BE2C (cell line): ENCODE results near the gene WDR64.

Source experiments
- DNase-seq: peaks from one replicate; pipeline ENCODE4 v3.0.0-alpha.2; 2020
- H3K27me3 ChIP-seq: fragments of 250-450 bp; sonication (Bioruptor Pico); 2 replicates; pipeline ENCODE4 v1.5.1; 2020; ENCODE audit warnings: mild to moderate bottlenecking
- H3K36me3 ChIP-seq: fragments of 250-450 bp; sonication (Bioruptor Pico); 2 replicates; pipeline ENCODE4 v1.5.1; 2020; ENCODE audit warnings: mild to moderate bottlenecking
- H3K4me1 ChIP-seq: fragments of 250-450 bp; sonication (Bioruptor Pico); 2 replicates; pipeline ENCODE4 v1.5.1; 2020
- H3K4me3 ChIP-seq: 2 replicates; pipeline ENCODE4 v1.5.1; 2011; ENCODE audit warnings: low read depth, low read length
- H3K9me3 ChIP-seq: fragments of 250-450 bp; sonication (Bioruptor Pico); 2 replicates; pipeline ENCODE4 v1.5.1; 2020
- CTCF ChIP-seq: IDR thresholded peaks from 2 replicates; pipeline ENCODE4 v1.5.1; 2012; ENCODE audit warnings: mild to moderate bottlenecking, low read depth, low read length

The WDR64 gene

GRCh38 chr1:241682921-241683320, 30.8 kb downstream of the WDR64 start:
- no peak for TF ChIP-seq CTCF
- H3K36me3 ChIP-seq, result no peaks in the 10 kb centered on the region
- H3K9me3 ChIP-seq, result no peaks in the 10 kb centered on the region
- H3K27me3 ChIP-seq, result peaks cover 8% of the 10 kb centered on the region
- H3K4me1 ChIP-seq, result no peaks in the 10 kb centered on the region
- DNase-seq, result no peak
- H3K4me3 ChIP-seq, result no peak overlapping the region

GRCh38 chr1:241684108-241684507, 32.0 kb downstream of the WDR64 start:
- no peaks in the 10 kb centered on the region for H3K4me1 ChIP-seq
- TF ChIP-seq CTCF, result no peak
- no peaks in the 10 kb centered on the region for H3K9me3 ChIP-seq
- H3K27me3 ChIP-seq, result peaks cover 8% of the 10 kb centered on the region
- no peak overlapping the region for H3K4me3 ChIP-seq
- no peaks in the 10 kb centered on the region for H3K36me3 ChIP-seq
- no peak for DNase-seq

- Histone ChIP-seq H3K9me3 (no peaks in the 10 kb centered on the region), H3K36me3 (no peaks in the 10 kb centered on the region), H3K4me3 (no peak overlapping the region), H3K4me1 (no peaks in the 10 kb centered on the region), H3K27me3 (no peaks in the 10 kb centered on the region; the same call in 1 of the 2 replicates)
- TF ChIP-seq CTCF, result no peak
- no peak for DNase-seq
Measured at GRCh38 chr1:241688940-241689368, 36.9 kb downstream of the WDR64 start.

GRCh38 chr1:241695246-241696171, 43.4 kb downstream of the WDR64 start:
- Histone ChIP-seq H3K4me3 (no peak overlapping the region), H3K4me1 (no peaks in the 10 kb centered on the region), H3K9me3 (no peaks in the 10 kb centered on the region), H3K36me3 (no peaks in the 10 kb centered on the region), H3K27me3 (no peaks in the 10 kb centered on the region)
- TF ChIP-seq CTCF, result no peak
- no peak for DNase-seq

GRCh38 chr1:241696172-241696814, 44.2 kb downstream of the WDR64 start:
- Histone ChIP-seq H3K27me3 (no peaks in the 10 kb centered on the region), H3K4me3 (no peak overlapping the region), H3K9me3 (no peaks in the 10 kb centered on the region), H3K4me1 (no peaks in the 10 kb centered on the region), H3K36me3 (no peaks in the 10 kb centered on the region)
- DNase-seq, result no peak
- no peak for TF ChIP-seq CTCF
